HCT116 (cell line): ENCODE data around the gene ZYX. TPM values are rescaled to one million over a fixed set of nuclear protein-coding genes. Genes with fewer than 3 reads are reported as not detected.
"Not testable (repeated sequence)": the region's sequence is repeated elsewhere in the genome, so short reads cannot be mapped to it uniquely, and the experiment has no call there.

ENCODE experiments used
- ATAC-seq: fragments of 200-7000 bp; cut with Tn5 transposase; 2 replicates; pipeline ENCODE4 v1.9.1; 2020; ENCODE audit warnings: mild to moderate bottlenecking, moderate library complexity
- BruUV-seq: library from RNA; stranded (reverse); fragments of 400-500 nt; replicated peaks from 2 replicates; lab custom pipeline; 2021; lab: Mats Ljungman, UMichigan
- CTCF ChIA-PET: fragments of 300-600 bp; sonication (Branson Sonifier 250); formaldehyde crosslinking; loops from one replicate; lab custom pipeline; 2021; ENCODE audit warnings: antibody characterized with exemption; lab: Charles Lee
- POLR2A ChIA-PET: fragments of 300-600, 350-600 bp; sonication (Branson Sonifier 250); formaldehyde crosslinking; loops from one replicate; lab custom pipeline; 2021; ENCODE audit warnings: antibody characterized with exemption; lab: Charles Lee
- RAD21 ChIA-PET, 2 experiments: fragments of 300-600 bp; sonication (Branson Sonifier 250); formaldehyde crosslinking; loops; one replicate each; lab custom pipeline; 2023; ENCODE audit warnings: low total read pairs in 2 of 2; ENCODE audit not compliant: uncharacterized antibody in 2 of 2, unreplicated experiment in 2 of 2, low non-redundant PET in 1 of 2; lab: Charles Lee
- DNase-seq: peaks from one replicate; pipeline ENCODE4 v3.0.0-alpha.2; 2010; ENCODE audit warnings: low read depth, low spot score
- H2AFZ ChIP-seq: fragments of 200-600 bp; shearing (Covaris generic), sonication (generic); 2 replicates; pipeline ENCODE4 v1.6.1; 2017; ENCODE audit warnings: low read depth, mixed run types, mixed read lengths, antibody characterized with exemption, low read length; ENCODE audit not compliant: poor library complexity, severe bottlenecking
- H3K27ac ChIP-seq: 2 replicates; pipeline ENCODE4 v1.5.1; 2012; ENCODE audit warnings: low read depth, low read length
- H3K27me3 ChIP-seq: fragments of 200-600 bp; sonication (generic); 2 replicates; pipeline ENCODE4 v1.6.1; 2016; ENCODE audit warnings: mixed run types, low read length, mixed read lengths; ENCODE audit not compliant: insufficient read depth
- H3K36me3 ChIP-seq, 2 experiments: fragments of 200-500 bp in 1 of 2; fragments of 200-600 bp in 1 of 2; sonication (Bioruptor generic) in 1 of 2; sonication (generic) in 1 of 2; 2 replicates each; pipeline versions ENCODE4 v1.5.1 to v1.6.1; 2014 to 2016; ENCODE audit warnings: low read length in 2 of 2, inconsistent platforms in 1 of 2, mixed read lengths in 1 of 2, mixed run types in 1 of 2; ENCODE audit not compliant: insufficient read depth in 2 of 2, control insufficient read depth in 1 of 2
- H3K4me1 ChIP-seq, 2 experiments: fragments of 200-600 bp in 1 of 2; sonication (generic) in 1 of 2; 2 replicates each; pipeline versions ENCODE4 v1.5.1 to v1.6.1; 2012 to 2017; ENCODE audit warnings: low read length in 2 of 2, inconsistent platforms in 1 of 2, mild to moderate bottlenecking in 1 of 2, mixed read lengths in 1 of 2, mixed run types in 1 of 2, moderate library complexity in 1 of 2; ENCODE audit not compliant: insufficient read depth in 2 of 2, control insufficient read depth in 1 of 2
- H3K4me2 ChIP-seq: fragments of 200-600 bp; sonication (generic); 2 replicates; pipeline ENCODE4 v1.6.1; 2017; ENCODE audit warnings: mixed run types, low read length, mixed read lengths
- H3K4me3 ChIP-seq, 2 experiments: fragments of 200-600 bp in 1 of 2; sonication (generic) in 1 of 2; replicated peaks in 1 of 2; 2 replicates each; pipeline ENCODE4 v1.5.1; 2011 to 2016; ENCODE audit warnings: low read length in 2 of 2, control low read depth in 1 of 2, low read depth in 1 of 2, mild to moderate bottlenecking in 1 of 2, mixed read lengths in 1 of 2, mixed run types in 1 of 2
- H3K79me2 ChIP-seq: fragments of 200-600 bp; sonication (generic); 2 replicates; pipeline ENCODE4 v1.6.1; 2017; ENCODE audit warnings: mild to moderate bottlenecking, mixed run types, low read length, moderate library complexity, mixed read lengths; ENCODE audit not compliant: insufficient read depth
- H3K9ac ChIP-seq: fragments of 200-600 bp; sonication (generic); 2 replicates; pipeline ENCODE4 v1.6.1; 2016; ENCODE audit warnings: low read length, mixed read lengths
- H3K9me2 ChIP-seq: fragments of 200-600 bp; sonication (generic), shearing (Covaris generic); 2 replicates; pipeline ENCODE4 v1.6.1; 2017; ENCODE audit warnings: mixed run types, mild to moderate bottlenecking, moderate library complexity; ENCODE audit not compliant: insufficient read depth
- H3K9me3 ChIP-seq, 2 experiments: fragments of 200-500 bp in 1 of 2; fragments of 200-600 bp in 1 of 2; sonication (Bioruptor generic) in 1 of 2; sonication (generic) in 1 of 2; 2 replicates each; pipeline ENCODE4 v1.6.1; 2014 to 2017; ENCODE audit warnings: low read length in 2 of 2, mixed read lengths in 2 of 2, inconsistent platforms in 1 of 2, low read depth in 1 of 2, mild to moderate bottlenecking in 1 of 2, mixed run types in 1 of 2, moderate library complexity in 1 of 2; ENCODE audit not compliant: control insufficient read depth in 1 of 2, insufficient read depth in 1 of 2
- H4K20me1 ChIP-seq: fragments of 200-600 bp; sonication (generic), shearing (Covaris generic); 2 replicates; pipeline ENCODE4 v1.6.1; 2017; ENCODE audit warnings: mixed run types, mild to moderate bottlenecking, moderate library complexity; ENCODE audit not compliant: insufficient read depth
- EGR1 ChIP-seq: IDR thresholded peaks from 2 replicates; pipeline ENCODE4 v1.6.1; 2012; ENCODE audit warnings: low read depth
- EZH2 ChIP-seq: fragments of 200-600 bp; sonication (generic); IDR thresholded peaks from 2 replicates; pipeline ENCODE4 v1.6.1; 2017; ENCODE audit warnings: antibody characterized with exemption, mixed run types
- intact Hi-C: fragments of 100-400 bp; cut with micrococcal nuclease; formaldehyde crosslinking; loops from 2 replicates; pipeline ENCODE4 v1.10.0; 2022
- total RNA-seq: library from RNA; stranded (reverse); gene quantifications from one replicate; pipeline ENCODE4 v1.2.1, GENCODE V29; 2021; ENCODE audit not compliant: unreplicated experiment
- TF ChIP-seq, protein P1 (sequence below): IDR thresholded peaks from 2 replicates; pipeline ENCODE4 v1.6.1; 2012
- TF ChIP-seq, protein P2 (sequence below): IDR thresholded peaks from 2 replicates; pipeline ENCODE4 v1.6.1; 2012; ENCODE audit warnings: low read depth

The ZYX gene
- total RNA-seq, 1 experiment from 2014 or later = 144 TPM

DNA sequence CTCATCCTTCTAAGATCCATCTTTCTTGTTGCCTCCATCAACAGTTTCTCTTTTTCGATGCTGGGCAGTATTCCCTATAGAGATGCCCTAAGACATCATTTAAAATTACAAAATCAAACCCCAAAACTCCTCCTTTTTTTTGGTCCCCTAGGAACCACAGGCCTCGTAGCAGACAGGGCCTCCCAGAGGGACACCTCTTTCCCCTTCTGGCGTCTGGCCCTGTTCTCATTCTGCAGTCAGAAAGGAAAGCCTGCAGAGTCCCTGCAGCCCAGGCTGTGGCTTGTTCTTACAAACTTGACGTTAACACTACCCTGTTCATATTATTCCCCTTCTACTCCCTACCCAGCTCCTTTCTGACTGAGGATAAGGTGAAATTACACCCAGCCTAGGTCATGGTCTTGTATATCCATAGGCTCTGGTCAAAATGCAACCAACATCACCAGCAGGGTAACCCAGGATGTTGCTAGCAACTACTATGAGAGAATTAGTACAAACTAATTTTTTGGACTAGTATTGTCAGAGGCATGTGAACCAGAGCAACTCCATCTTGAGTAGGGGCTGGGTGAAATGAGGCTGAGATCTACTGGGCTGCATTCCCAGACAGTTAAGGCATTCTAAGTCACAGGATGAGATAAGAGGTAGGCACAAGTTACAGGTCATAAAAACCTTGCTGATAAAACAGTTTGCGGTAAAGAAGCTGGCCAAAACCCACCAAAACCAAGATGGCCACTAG lies 31.0 kb downstream of the ZYX start:
- Histone ChIP-seq H3K79me2 (peaks cover 3% of the 10 kb centered on the region; the same call in 1 of the 2 replicates), H3K9ac (no peak overlapping the region), H3K36me3 (no peaks in the 10 kb centered on the region), H3K4me2 (no peak overlapping the region), H4K20me1 (no peaks in the 10 kb centered on the region), H3K27ac (no peak overlapping the region), H3K27me3 (no peaks in the 10 kb centered on the region), H3K9me3 (no peaks in the 10 kb centered on the region), H2AFZ (no peak overlapping the region), H3K4me3 (no peak overlapping the region), H3K4me1 (peaks cover 11 to 16% of the 10 kb centered on the region in 2 experiments; a peak in 3 of 4 replicates), H3K9me2 (no peaks in the 10 kb centered on the region)
- TF ChIP-seq, protein P1, sequence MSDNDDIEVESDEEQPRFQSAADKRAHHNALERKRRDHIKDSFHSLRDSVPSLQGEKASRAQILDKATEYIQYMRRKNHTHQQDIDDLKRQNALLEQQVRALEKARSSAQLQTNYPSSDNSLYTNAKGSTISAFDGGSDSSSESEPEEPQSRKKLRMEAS = no peak
- no peak for TF ChIP-seq EGR1
- TF ChIP-seq, protein P2, sequence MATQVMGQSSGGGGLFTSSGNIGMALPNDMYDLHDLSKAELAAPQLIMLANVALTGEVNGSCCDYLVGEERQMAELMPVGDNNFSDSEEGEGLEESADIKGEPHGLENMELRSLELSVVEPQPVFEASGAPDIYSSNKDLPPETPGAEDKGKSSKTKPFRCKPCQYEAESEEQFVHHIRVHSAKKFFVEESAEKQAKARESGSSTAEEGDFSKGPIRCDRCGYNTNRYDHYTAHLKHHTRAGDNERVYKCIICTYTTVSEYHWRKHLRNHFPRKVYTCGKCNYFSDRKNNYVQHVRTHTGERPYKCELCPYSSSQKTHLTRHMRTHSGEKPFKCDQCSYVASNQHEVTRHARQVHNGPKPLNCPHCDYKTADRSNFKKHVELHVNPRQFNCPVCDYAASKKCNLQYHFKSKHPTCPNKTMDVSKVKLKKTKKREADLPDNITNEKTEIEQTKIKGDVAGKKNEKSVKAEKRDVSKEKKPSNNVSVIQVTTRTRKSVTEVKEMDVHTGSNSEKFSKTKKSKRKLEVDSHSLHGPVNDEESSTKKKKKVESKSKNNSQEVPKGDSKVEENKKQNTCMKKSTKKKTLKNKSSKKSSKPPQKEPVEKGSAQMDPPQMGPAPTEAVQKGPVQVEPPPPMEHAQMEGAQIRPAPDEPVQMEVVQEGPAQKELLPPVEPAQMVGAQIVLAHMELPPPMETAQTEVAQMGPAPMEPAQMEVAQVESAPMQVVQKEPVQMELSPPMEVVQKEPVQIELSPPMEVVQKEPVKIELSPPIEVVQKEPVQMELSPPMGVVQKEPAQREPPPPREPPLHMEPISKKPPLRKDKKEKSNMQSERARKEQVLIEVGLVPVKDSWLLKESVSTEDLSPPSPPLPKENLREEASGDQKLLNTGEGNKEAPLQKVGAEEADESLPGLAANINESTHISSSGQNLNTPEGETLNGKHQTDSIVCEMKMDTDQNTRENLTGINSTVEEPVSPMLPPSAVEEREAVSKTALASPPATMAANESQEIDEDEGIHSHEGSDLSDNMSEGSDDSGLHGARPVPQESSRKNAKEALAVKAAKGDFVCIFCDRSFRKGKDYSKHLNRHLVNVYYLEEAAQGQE = no peak
- no TSS peak for BruUV-seq
- ChIA-PET CTCF (no interaction called here), RAD21 (no interaction called here), POLR2A (no interaction called here)
- DNase-seq (no peak), ATAC-seq (no peak)
- intact Hi-C loops = no loop called here

DNA sequence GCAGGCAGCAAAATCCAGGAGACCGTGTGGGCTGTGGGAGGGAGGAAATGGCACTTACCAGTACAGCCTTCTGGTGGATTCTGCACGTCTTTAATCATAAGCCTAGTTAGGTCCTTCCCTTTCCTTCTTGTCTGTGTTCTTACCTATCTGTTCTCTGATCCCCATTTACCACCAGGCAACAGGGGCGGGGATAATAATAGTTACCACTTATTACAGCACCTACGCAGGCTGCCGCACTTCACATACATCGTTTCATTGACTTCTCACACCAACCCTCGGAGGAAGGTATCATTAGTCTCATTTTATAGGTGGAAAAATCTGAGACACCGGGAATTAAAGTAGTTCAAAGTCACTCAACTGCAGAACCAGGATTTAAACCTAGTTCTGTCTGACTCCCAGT lies 32.0 kb downstream of the ZYX start:
- Histone ChIP-seq H3K4me2 (no peak overlapping the region), H3K27ac (no peak overlapping the region), H3K9me2 (no peaks in the 10 kb centered on the region), H2AFZ (no peak overlapping the region), H3K79me2 (peaks cover under 1% of the 10 kb centered on the region; the same call in 1 of the 2 replicates), H3K27me3 (no peaks in the 10 kb centered on the region), H3K9ac (no peak overlapping the region), H3K4me1 (peaks cover 5 to 7% of the 10 kb centered on the region in 2 experiments; a peak in 3 of 4 replicates), H3K9me3 (no peaks in the 10 kb centered on the region), H3K36me3 (no peaks in the 10 kb centered on the region), H4K20me1 (no peaks in the 10 kb centered on the region), H3K4me3 (no peak overlapping the region)
- TF ChIP-seq EZH2 = no peak
- CTCF ChIA-PET = no interaction called here
- ATAC-seq (no peak), DNase-seq (no peak)
- POLR2A ChIA-PET = no interaction called here
- RAD21 ChIA-PET = no interaction called here
- no TSS peak for BruUV-seq
- intact Hi-C loops = no loop called here

DNA sequence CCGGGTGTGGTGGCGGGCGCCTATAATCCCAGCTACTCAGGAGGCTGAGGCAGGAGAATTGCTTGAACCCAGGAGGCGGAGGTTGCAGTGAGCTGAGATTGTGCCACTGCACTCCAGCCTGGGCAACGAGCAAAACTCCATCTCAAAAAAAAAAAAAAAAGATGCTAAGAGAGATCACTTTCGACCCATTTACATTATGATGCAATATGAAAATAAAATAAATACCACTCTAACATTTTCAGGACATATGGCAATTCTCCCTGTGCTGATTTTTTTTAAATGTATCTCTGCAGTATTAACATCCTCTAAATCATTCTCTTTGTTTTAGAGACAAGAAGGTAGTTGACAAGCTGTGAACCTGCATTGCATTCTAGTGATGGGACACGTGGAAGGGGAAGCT lies 34.1 kb downstream of the ZYX start:
- CTCF ChIA-PET, H3K4me2 ChIP-seq, RAD21 ChIA-PET, H4K20me1 ChIP-seq, H3K9me2 ChIP-seq, H3K79me2 ChIP-seq, DNase-seq, H3K9me3 ChIP-seq, intact Hi-C loops, H3K27ac ChIP-seq, BruUV-seq, H3K4me1 ChIP-seq, H3K4me3 ChIP-seq, ATAC-seq, H3K27me3 ChIP-seq, H3K36me3 ChIP-seq, POLR2A ChIA-PET, H3K9ac ChIP-seq, H2AFZ ChIP-seq: not testable (repeated sequence)
